Esophagus muscularis mucosa (tissue), 4 donors: ENCODE measurements around the gene ANKRD29.

Experiments
- CTCF ChIP-seq, 3 experiments: fragments of 200-600 bp in 2 of 3; fragments of 450-650 bp in 1 of 3; sonication (generic) in 2 of 3; IDR thresholded peaks; one replicate each; pipeline ENCODE4 v1.5.1; 2017 to 2019; ENCODE audit warnings: antibody characterized with exemption in 3 of 3, mild to moderate bottlenecking in 2 of 3, moderate library complexity in 1 of 3
- EP300 ChIP-seq: sonication (generic); formaldehyde crosslinking; IDR thresholded peaks from one replicate; pipeline ENCODE4 v1.6.1; 2017; ENCODE audit warnings: antibody characterized with exemption
- POLR2A ChIP-seq: fragments of 450-650 bp; IDR thresholded peaks from one replicate; pipeline ENCODE4 v1.6.1; 2017; ENCODE audit warnings: antibody characterized with exemption, moderate library complexity, mild to moderate bottlenecking, low read depth
- POLR2AphosphoS5 ChIP-seq, 2 donors: sonication (generic); formaldehyde crosslinking; IDR thresholded peaks; one replicate each; pipeline ENCODE4 v1.6.1; 2017; ENCODE audit warnings: antibody characterized with exemption in 2 of 2

DNA sequence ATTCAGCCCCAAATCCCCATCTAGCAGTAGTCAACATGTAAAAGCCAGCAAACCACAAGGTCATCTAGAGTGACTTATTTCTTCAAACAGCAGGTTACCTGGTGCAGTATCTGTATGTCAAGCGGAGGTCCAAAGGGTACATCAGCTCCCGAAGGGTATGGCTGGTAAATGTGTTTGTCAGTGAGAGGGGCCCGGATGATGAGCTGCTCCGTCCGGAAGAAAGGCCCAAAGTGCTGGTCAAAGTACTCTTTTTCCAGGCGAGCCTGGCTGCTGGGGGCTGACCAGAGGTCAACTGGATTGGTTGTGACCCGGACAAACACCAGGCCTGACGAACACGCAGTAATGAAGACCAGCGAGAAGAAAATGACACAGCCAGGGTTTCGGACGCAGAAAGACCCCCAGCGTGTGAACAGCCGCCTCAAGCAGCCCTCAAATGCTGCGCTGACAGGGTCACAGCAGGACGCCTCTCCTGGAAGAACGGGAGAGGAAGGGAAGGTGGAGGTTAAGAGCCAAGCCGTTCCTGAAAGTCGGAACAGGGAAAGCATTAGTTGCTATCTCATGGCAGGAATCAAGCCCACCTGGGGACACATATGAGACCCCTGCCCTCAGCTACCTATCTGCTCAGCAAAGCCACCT lies 106.4 kb downstream of the ANKRD29 start:
- TF ChIP-seq CTCF (IDR thresholded peaks at IDR 0.05), result no peak
- TF ChIP-seq POLR2A, result no peak
- no peak for TF ChIP-seq EP300
- TF ChIP-seq POLR2AphosphoS5 (IDR thresholded peaks at IDR 0.05), result no peak
